ENCODE data around the gene CEP131.

DNA sequence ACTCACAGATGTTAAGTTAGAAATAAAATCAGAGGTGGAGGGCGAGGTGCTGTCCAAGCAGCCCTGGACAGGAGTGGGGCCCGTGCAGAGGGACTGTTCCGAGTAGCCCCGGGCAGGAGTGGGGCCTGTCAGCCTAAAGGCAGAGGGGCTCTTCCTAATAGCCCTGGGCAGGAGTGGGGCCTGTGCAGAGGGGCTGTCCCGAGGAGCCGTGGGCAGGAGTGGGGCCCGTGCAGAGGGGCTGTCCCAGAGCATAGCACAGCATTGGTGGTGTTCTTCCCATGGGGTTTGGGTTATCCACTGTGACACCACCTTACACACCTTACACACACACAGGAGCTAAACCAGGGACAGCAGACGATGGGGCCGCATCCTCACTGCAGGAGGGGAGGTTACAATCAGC, 10.4 kb downstream of the CEP131 start:
- TF ChIP-seq, protein P1, sequence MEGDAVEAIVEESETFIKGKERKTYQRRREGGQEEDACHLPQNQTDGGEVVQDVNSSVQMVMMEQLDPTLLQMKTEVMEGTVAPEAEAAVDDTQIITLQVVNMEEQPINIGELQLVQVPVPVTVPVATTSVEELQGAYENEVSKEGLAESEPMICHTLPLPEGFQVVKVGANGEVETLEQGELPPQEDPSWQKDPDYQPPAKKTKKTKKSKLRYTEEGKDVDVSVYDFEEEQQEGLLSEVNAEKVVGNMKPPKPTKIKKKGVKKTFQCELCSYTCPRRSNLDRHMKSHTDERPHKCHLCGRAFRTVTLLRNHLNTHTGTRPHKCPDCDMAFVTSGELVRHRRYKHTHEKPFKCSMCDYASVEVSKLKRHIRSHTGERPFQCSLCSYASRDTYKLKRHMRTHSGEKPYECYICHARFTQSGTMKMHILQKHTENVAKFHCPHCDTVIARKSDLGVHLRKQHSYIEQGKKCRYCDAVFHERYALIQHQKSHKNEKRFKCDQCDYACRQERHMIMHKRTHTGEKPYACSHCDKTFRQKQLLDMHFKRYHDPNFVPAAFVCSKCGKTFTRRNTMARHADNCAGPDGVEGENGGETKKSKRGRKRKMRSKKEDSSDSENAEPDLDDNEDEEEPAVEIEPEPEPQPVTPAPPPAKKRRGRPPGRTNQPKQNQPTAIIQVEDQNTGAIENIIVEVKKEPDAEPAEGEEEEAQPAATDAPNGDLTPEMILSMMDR (IDR thresholded peaks at IDR 0.05): no peak
- TF ChIP-seq POLR2A (IDR thresholded peaks at IDR 0.05): no peak
